H1 (cell line): ENCODE data around the gene ST3GAL3. TPM values are rescaled to one million over a fixed set of nuclear protein-coding genes. Genes with fewer than 3 reads are reported as not detected.

Source experiments
- CTCF ChIA-PET: fragments of 300-600 bp; sonication (Branson Sonifier 250); formaldehyde crosslinking; loops from one replicate; lab custom pipeline; 2021; ENCODE audit not compliant: partially characterized antibody; lab: Charles Lee
- POLR2A ChIA-PET: fragments of 300-600 bp; sonication (Branson Sonifier 250); formaldehyde crosslinking; loops from one replicate; lab custom pipeline; 2021; ENCODE audit warnings: inconsistent platforms; ENCODE audit not compliant: partially characterized antibody; lab: Charles Lee
- DNase-seq, 2 experiments: peaks; one replicate each; pipeline versions ENCODE4 v3.0.0 to v3.0.0-alpha.2; 2010 to 2022; ENCODE audit warnings: low spot score in 2 of 2, low read depth in 1 of 2, mixed read lengths in 1 of 2
- FAIRE-seq: peaks from 2 replicates; lab custom pipeline; 2011; peaks lifted over from hg19 to GRCh38; lab: Jason Lieb, UNC
- H2AFZ ChIP-seq: 2 replicates; pipeline ENCODE4 v1.8.1; 2012; ENCODE audit warnings: low read length, inconsistent platforms
- H2AK5ac ChIP-seq: 2 replicates; pipeline ENCODE4 v1.6.1; 2013; ENCODE audit warnings: low read depth, low read length
- H2BK120ac ChIP-seq: replicated peaks from 2 replicates; pipeline ENCODE3; 2013; ENCODE audit warnings: low read depth, low read length, inconsistent platforms
- H2BK12ac ChIP-seq: 2 replicates; pipeline ENCODE4 v1.6.1; 2013; ENCODE audit warnings: low read depth, low read length
- H2BK15ac ChIP-seq: 2 replicates; pipeline ENCODE4 v1.6.1; 2013; ENCODE audit warnings: low read length
- H2BK20ac ChIP-seq: 2 replicates; pipeline ENCODE4 v1.6.1; 2013; ENCODE audit warnings: low read length
- H2BK5ac ChIP-seq: 2 replicates; pipeline ENCODE4 v1.6.1; 2013; ENCODE audit warnings: low read depth, low read length
- H3K14ac ChIP-seq: 2 replicates; pipeline ENCODE4 v1.6.1; 2013; ENCODE audit warnings: inconsistent platforms; ENCODE audit not compliant: insufficient read length
- H3K18ac ChIP-seq: 2 replicates; pipeline ENCODE4 v1.6.1; 2013; ENCODE audit warnings: low read length; ENCODE audit errors: extremely low read depth
- H3K23ac ChIP-seq: 2 replicates; pipeline ENCODE4 v1.6.1; 2013; ENCODE audit warnings: inconsistent platforms; ENCODE audit not compliant: insufficient read length
- H3K23me2 ChIP-seq: 2 replicates; pipeline ENCODE4 v1.6.1; 2013; ENCODE audit warnings: low read depth, low read length
- H3K27ac ChIP-seq: 2 replicates; pipeline ENCODE4 v1.6.1; 2011; ENCODE audit warnings: low read depth, low read length, inconsistent platforms
- H3K27me3 ChIP-seq, 4 experiments: replicated peaks in 1 of 4; 1 replicate in 1 of 4; 2 replicates in 3 of 4; pipeline versions ENCODE4 v1.6.1 to v1.8.1; 2011 to 2013; ENCODE audit warnings: low read length in 3 of 4, mild to moderate bottlenecking in 3 of 4, inconsistent platforms in 2 of 4, mixed read lengths in 2 of 4, moderate library complexity in 1 of 4; ENCODE audit not compliant: control insufficient read depth in 3 of 4, insufficient read depth in 3 of 4; ENCODE audit errors: extremely low read depth in 1 of 4
- H3K36me3 ChIP-seq, 4 experiments: 2 replicates each; pipeline versions ENCODE4 v1.6.1 to v1.8.1; 2011 to 2013; ENCODE audit warnings: mild to moderate bottlenecking in 4 of 4, low read length in 3 of 4, moderate library complexity in 2 of 4, control low read depth in 1 of 4, inconsistent platforms in 1 of 4; ENCODE audit not compliant: insufficient read depth in 4 of 4, control insufficient read depth in 2 of 4
- H3K4ac ChIP-seq: replicated peaks from 2 replicates; pipeline ENCODE3; 2013; ENCODE audit warnings: low read length, low read depth, mixed read lengths, inconsistent platforms; ENCODE audit not compliant: insufficient read length
- H3K4me1 ChIP-seq, 4 experiments: replicated peaks in 1 of 4; 1 replicate in 1 of 4; 2 replicates in 3 of 4; pipeline versions ENCODE4 v1.6.1 to v1.8.1; 2011 to 2013; ENCODE audit warnings: low read length in 3 of 4, inconsistent platforms in 2 of 4, mixed read lengths in 1 of 4; ENCODE audit not compliant: insufficient read depth in 4 of 4, control insufficient read depth in 3 of 4
- H3K4me2 ChIP-seq, 2 experiments: 2 replicates each; pipeline versions ENCODE4 v1.6.1 to v1.8.1; 2011 to 2013; ENCODE audit warnings: low read depth in 2 of 2, low read length in 2 of 2, control low read depth in 1 of 2, inconsistent platforms in 1 of 2, mild to moderate bottlenecking in 1 of 2; ENCODE audit not compliant: insufficient read depth in 1 of 2
- H3K4me3 ChIP-seq, 4 experiments: fragments of 200-600, 300-600 bp in 1 of 4; sonication (generic), shearing (Covaris generic), sonication (Bioruptor Twin) in 1 of 4; 2 replicates each; pipeline versions ENCODE4 v1.5.1 to v1.8.1; 2011 to 2016; ENCODE audit warnings: low read length in 4 of 4, low read depth in 3 of 4, control low read depth in 2 of 4, inconsistent platforms in 2 of 4, mild to moderate bottlenecking in 2 of 4, mixed read lengths in 1 of 4, moderate library complexity in 1 of 4; ENCODE audit not compliant: insufficient read depth in 2 of 4; ENCODE audit errors: extremely low read depth in 1 of 4
- H3K56ac ChIP-seq: replicated peaks from 2 replicates; pipeline ENCODE3; 2013; ENCODE audit warnings: low read depth, mild to moderate bottlenecking, mixed read lengths, low read length, inconsistent platforms; ENCODE audit not compliant: insufficient read length
- H3K79me1 ChIP-seq: 2 replicates; pipeline ENCODE4 v1.6.1; 2013; ENCODE audit warnings: low read depth, low read length, control low read depth
- H3K79me2 ChIP-seq, 2 experiments: 2 replicates each; pipeline versions ENCODE4 v1.6.1 to v1.8.1; 2012 to 2013; ENCODE audit warnings: low read length in 2 of 2, mild to moderate bottlenecking in 2 of 2, inconsistent platforms in 1 of 2; ENCODE audit not compliant: insufficient read depth in 2 of 2, control insufficient read depth in 1 of 2
- H3K9ac ChIP-seq, 4 experiments: replicated peaks in 1 of 4; 1 replicate in 1 of 4; 2 replicates in 3 of 4; pipeline versions ENCODE4 v1.6.1 to v1.8.1; 2011 to 2013; ENCODE audit warnings: low read depth in 3 of 4, low read length in 3 of 4, control low read depth in 2 of 4, mild to moderate bottlenecking in 2 of 4, moderate library complexity in 2 of 4, inconsistent platforms in 1 of 4; ENCODE audit errors: extremely low read depth in 1 of 4
- H3K9me3 ChIP-seq, 2 experiments: 2 replicates each; pipeline versions ENCODE4 v1.6.1 to v1.8.1; 2012 to 2013; ENCODE audit warnings: mild to moderate bottlenecking in 2 of 2, moderate library complexity in 2 of 2, control low read depth in 1 of 2, inconsistent platforms in 1 of 2, low read depth in 1 of 2, low read length in 1 of 2, mixed read lengths in 1 of 2; ENCODE audit not compliant: insufficient read depth in 2 of 2
- H4K20me1 ChIP-seq, 2 experiments: replicated peaks in 1 of 2; 2 replicates each; pipeline versions ENCODE3 to v1.8.1; 2011 to 2013; ENCODE audit warnings: inconsistent platforms in 2 of 2, low read length in 2 of 2, mild to moderate bottlenecking in 1 of 2; ENCODE audit not compliant: insufficient read depth in 2 of 2, control insufficient read depth in 1 of 2
- H4K5ac ChIP-seq: 2 replicates; pipeline ENCODE4 v1.6.1; 2013; ENCODE audit warnings: low read length, low read depth, mixed read lengths, inconsistent platforms; ENCODE audit not compliant: insufficient read length
- H4K8ac ChIP-seq: 2 replicates; pipeline ENCODE4 v1.8.0; 2013; ENCODE audit warnings: mild to moderate bottlenecking, moderate library complexity, low read length, inconsistent platforms; ENCODE audit not compliant: insufficient read depth; ENCODE audit errors: extremely low read depth
- H4K91ac ChIP-seq: replicated peaks from 2 replicates; pipeline ENCODE3; 2013; ENCODE audit warnings: low read length, mixed read lengths, inconsistent platforms; ENCODE audit not compliant: insufficient read length
- SIRT6 ChIP-seq: IDR thresholded peaks from one replicate; pipeline ENCODE4 v1.7.1; 2012; ENCODE audit warnings: low read length, inconsistent platforms
- SP1 ChIP-seq: IDR thresholded peaks from 2 replicates; pipeline ENCODE4 v1.6.1; 2011; ENCODE audit warnings: low read depth, low read length
- USF2 ChIP-seq: IDR thresholded peaks from 2 replicates; pipeline ENCODE4 v1.6.1; 2011; ENCODE audit warnings: low read length, improper control_type of control experiment
- whole genome bisulfite sequencing, 2 experiments: shearing (Covaris generic) in 1 of 2; methylation state at CpG; one replicate each; pipeline versions ENCODE4 v1.1.6 to v1.1.7; 2013 to 2015; ENCODE audit warnings: low lambda C conversion rate in 2 of 2, mixed read lengths in 2 of 2, inconsistent platforms in 1 of 2, low coverage in 1 of 2, missing lambda C conversion rate in 1 of 2; ENCODE audit not compliant: insufficient replicate concordance in 2 of 2, insufficient coverage in 1 of 2, insufficient read length in 1 of 2; ENCODE audit errors: extremely low coverage in 1 of 2, missing lambda C conversion rate in 1 of 2; 5-methylcytosine and 5-hydroxymethylcytosine counted together
- polyA plus RNA-seq, 7 experiments: library from polyadenylated mRNA; depleted of rRNA in 3 of 7; stranded (reverse) in 5 of 7; unstranded in 2 of 7; fragments of >200 nt in 5 of 7; fragments of 200-250 nt in 2 of 7; gene quantifications; 1 replicate in 5 of 7; 2 replicates in 1 of 7; 4 replicates in 1 of 7; pipeline versions ENCODE4 v1.2.1 to v1.2.3, GENCODE V29; 2011 to 2013; ENCODE audit warnings: missing spikeins in 2 of 7, mixed read lengths in 2 of 7
- total RNA-seq: library from RNA; stranded (reverse); fragmentation: NEBNext Ultra II Directional; extraction: Animal tissue kit (Norgen Biotek cat#: 25700); gene quantifications from 2 replicates; pipeline ENCODE4 v1.2.1, GENCODE V29; 2021
- TF ChIP-seq, protein P1 (sequence below): IDR thresholded peaks from 2 replicates; pipeline ENCODE4 v1.6.1; 2011; ENCODE audit warnings: low read depth, mild to moderate bottlenecking, low read length; ENCODE audit not compliant: insufficient read depth

Gene ST3GAL3
- total and polyA plus RNA-seq, 2 of the 8 experiments (the other 6 are each of a cell fraction or from before 2014, with no cell fraction given), result 6.8 to 7.0 TPM

- Histone ChIP-seq H3K4me1 (peaks cover 0 to 3% (median 0%) of the 10 kb centered on the region in 4 experiments; a peak in 1 of 7 replicates), H3K14ac (no peak overlapping the region), H2BK15ac (no peak overlapping the region), H3K56ac (no peak overlapping the region), H3K79me1 (no peaks in the 10 kb centered on the region), H3K23ac (no peak overlapping the region), H2BK120ac (no peak overlapping the region), H3K9me3 (no peaks in the 10 kb centered on the region), H2BK12ac (no peak overlapping the region), H3K23me2 (no peaks in the 10 kb centered on the region), H2AK5ac (no peak overlapping the region), H4K8ac (no peak overlapping the region), H4K5ac (no peak overlapping the region), H3K4me3 (no peak overlapping the region), H3K4ac (no peak overlapping the region), H2AFZ (no peak overlapping the region), H3K27me3 (no peaks in the 10 kb centered on the region), H4K91ac (no peak overlapping the region), H4K20me1 (no peaks in the 10 kb centered on the region), H2BK5ac (no peak overlapping the region), H3K18ac (no peak overlapping the region), H2BK20ac (no peak overlapping the region), H3K4me2 (no peak overlapping the region), H3K36me3 (no peaks in the 10 kb centered on the region; a peak in 1 of 8 replicates), H3K79me2 (no peaks in the 10 kb centered on the region), H3K9ac (no peak overlapping the region), H3K27ac (no peak overlapping the region)
- FAIRE-seq (no peak), DNase-seq (no peak)
- ChIA-PET CTCF (interaction anchor here (0.7 to 3.3 kb wide), 2 partner anchors 41 to 159 kb away, joined by 3 to 15 read pairs; no protein-coding TSS in a partner anchor), POLR2A (no interaction called here)
- WGBS, 2 experiments, result 94% methylated on average over 4 of the region's 4 CpGs; no CpG with 5 or more reads in 1 of the 2 experiments
- TF ChIP-seq SIRT6, result no peak
- TF ChIP-seq USF2, result no peak
- TF ChIP-seq SP1, result no peak
- TF ChIP-seq, protein P1, sequence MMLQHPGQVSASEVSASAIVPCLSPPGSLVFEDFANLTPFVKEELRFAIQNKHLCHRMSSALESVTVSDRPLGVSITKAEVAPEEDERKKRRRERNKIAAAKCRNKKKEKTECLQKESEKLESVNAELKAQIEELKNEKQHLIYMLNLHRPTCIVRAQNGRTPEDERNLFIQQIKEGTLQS, result no peak
Observed at GRCh38 chr1:43776043-43776761, 68.9 kb downstream of the ST3GAL3 start.
